ENCODE data around the gene GRIK4.

DNA sequence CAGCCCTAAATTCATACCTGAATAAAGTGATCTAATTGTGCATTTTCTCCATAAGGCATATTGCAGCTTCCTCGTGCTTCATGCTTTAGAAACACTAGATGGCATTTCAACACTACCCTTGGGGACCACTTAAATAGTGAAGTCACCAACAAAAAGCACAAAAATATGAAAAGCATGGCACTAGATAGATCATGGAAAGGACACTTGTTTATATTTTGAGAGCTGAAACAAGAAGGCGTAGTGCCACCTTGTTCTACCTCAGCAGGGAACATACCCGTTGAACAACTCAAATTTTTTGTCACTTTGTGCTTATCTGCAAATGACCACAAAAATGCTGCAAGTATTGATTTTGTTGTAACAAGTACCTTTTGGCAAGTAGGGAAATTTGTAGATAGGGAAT lies 521.0 kb downstream of the GRIK4 start:
- TF ChIP-seq, protein P1, sequence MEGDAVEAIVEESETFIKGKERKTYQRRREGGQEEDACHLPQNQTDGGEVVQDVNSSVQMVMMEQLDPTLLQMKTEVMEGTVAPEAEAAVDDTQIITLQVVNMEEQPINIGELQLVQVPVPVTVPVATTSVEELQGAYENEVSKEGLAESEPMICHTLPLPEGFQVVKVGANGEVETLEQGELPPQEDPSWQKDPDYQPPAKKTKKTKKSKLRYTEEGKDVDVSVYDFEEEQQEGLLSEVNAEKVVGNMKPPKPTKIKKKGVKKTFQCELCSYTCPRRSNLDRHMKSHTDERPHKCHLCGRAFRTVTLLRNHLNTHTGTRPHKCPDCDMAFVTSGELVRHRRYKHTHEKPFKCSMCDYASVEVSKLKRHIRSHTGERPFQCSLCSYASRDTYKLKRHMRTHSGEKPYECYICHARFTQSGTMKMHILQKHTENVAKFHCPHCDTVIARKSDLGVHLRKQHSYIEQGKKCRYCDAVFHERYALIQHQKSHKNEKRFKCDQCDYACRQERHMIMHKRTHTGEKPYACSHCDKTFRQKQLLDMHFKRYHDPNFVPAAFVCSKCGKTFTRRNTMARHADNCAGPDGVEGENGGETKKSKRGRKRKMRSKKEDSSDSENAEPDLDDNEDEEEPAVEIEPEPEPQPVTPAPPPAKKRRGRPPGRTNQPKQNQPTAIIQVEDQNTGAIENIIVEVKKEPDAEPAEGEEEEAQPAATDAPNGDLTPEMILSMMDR (conservative IDR thresholded peaks at IDR 0.05; ENCODE audit: low read length), result 0 out of 2 replicates have a peak, but pooled peaks have one; percentile 18
- TF ChIP-seq EZH2phosphoT487 (IDR thresholded peaks at IDR 0.05; ENCODE audit: borderline replicate concordance, low read depth, low read length), result no peak

Measured in OCI-LY7 (cell line).